Measurements from ENCODE around the gene RDH5. TPM values are rescaled to one million over a fixed set of nuclear protein-coding genes. Genes with fewer than 3 reads are reported as not detected.

RDH5 gene
- total and polyA plus RNA-seq, 2 experiments from 2014 or later = 17.6 to 27.2 TPM

GRCh38 chr12:55703901-55704761, 16.1 kb upstream of the RDH5 start:
- TF ChIP-seq EZH2phosphoT487 (IDR thresholded peaks at IDR 0.05; ENCODE audit: insufficient read depth, low read depth) (no peak), EZH2 (IDR thresholded peaks at IDR 0.05; ENCODE audit: insufficient read depth, poor library complexity, severe bottlenecking) (no peak)
- Histone ChIP-seq H3K36me3 (ENCODE audit: low read depth) (no peaks in the 10 kb centered on the region), H3K27me3 (replicated peaks; ENCODE audit: insufficient read depth) (no peaks in the 10 kb centered on the region), H3K4me1 (ENCODE audit: insufficient read depth) (0 out of 2 replicates have a peak, but pooled peaks cover 10% of the 10 kb centered on the region), H3K9ac (no peak overlapping the region), H3K9me3 (ENCODE audit: low read depth) (no peaks in the 10 kb centered on the region), H3F3A (ENCODE audit: insufficient read depth) (no peaks in the 10 kb centered on the region), H3K9me2 (ENCODE audit: insufficient read depth) (no peaks in the 10 kb centered on the region), H2AFZ (no peak overlapping the region), H3K4me3 (no peak overlapping the region), H3K4me2 (ENCODE audit: unreplicated experiment) (no peak overlapping the region), H3K79me2 (ENCODE audit: insufficient read depth) (no peaks in the 10 kb centered on the region), H4K20me1 (ENCODE audit: insufficient read depth) (no peaks in the 10 kb centered on the region), H3K27ac (no peak overlapping the region)
- WGBS, 2 experiments (ENCODE audit: low coverage in 1 of 2, low lambda C conversion rate in 2 of 2, missing lambda C conversion rate in 2 of 2) = 68 to 81% methylated on average over 6 of the region's 6 CpGs
- DNase-seq = no peak
- in situ Hi-C loops (cut with MboI) = no loop called here

- TF ChIP-seq EZH2 (IDR thresholded peaks at IDR 0.05; ENCODE audit: insufficient read depth, poor library complexity, severe bottlenecking) (no peak), EZH2phosphoT487 (IDR thresholded peaks at IDR 0.05; ENCODE audit: insufficient read depth, low read depth) (no peak)
- in situ Hi-C loops (cut with MboI) = no loop called here
- 0 out of 2 replicates have a peak, but pooled peaks cover 10% of the 10 kb centered on the region for H3K4me1 ChIP-seq (ENCODE audit: insufficient read depth)
Measured at GRCh38 chr12:55704824-55705718, 15.1 kb upstream of the RDH5 start.

GRCh38 chr12:55705782-55706402, 14.3 kb upstream of the RDH5 start:
- no peak for DNase-seq
- H3K27me3 ChIP-seq (replicated peaks; ENCODE audit: insufficient read depth) = no peaks in the 10 kb centered on the region
- H3K4me3 ChIP-seq = no peak overlapping the region
- 0 out of 2 replicates have a peak, but pooled peaks cover 4% of the 10 kb centered on the region for H3K4me1 ChIP-seq (ENCODE audit: insufficient read depth)
- no peaks in the 10 kb centered on the region for H3F3A ChIP-seq (ENCODE audit: insufficient read depth)
- no peaks in the 10 kb centered on the region for H3K79me2 ChIP-seq (ENCODE audit: insufficient read depth)
- TF ChIP-seq EZH2 (IDR thresholded peaks at IDR 0.05; ENCODE audit: insufficient read depth, poor library complexity, severe bottlenecking) (no peak), EZH2phosphoT487 (IDR thresholded peaks at IDR 0.05; ENCODE audit: insufficient read depth, low read depth) (no peak)
- WGBS, 2 experiments (ENCODE audit: low coverage in 1 of 2, low lambda C conversion rate in 2 of 2, missing lambda C conversion rate in 2 of 2) = 73 to 80% methylated on average over 5 of the region's 5 CpGs
- H3K27ac ChIP-seq = no peak overlapping the region
- no peak overlapping the region for H3K4me2 ChIP-seq (ENCODE audit: unreplicated experiment)
- no peak overlapping the region for H2AFZ ChIP-seq
- no peaks in the 10 kb centered on the region for H3K36me3 ChIP-seq (ENCODE audit: low read depth)
- H3K9ac ChIP-seq = no peak overlapping the region
- no peaks in the 10 kb centered on the region for H3K9me3 ChIP-seq (ENCODE audit: low read depth)
- in situ Hi-C loops (cut with MboI) = no loop called here
- H4K20me1 ChIP-seq (ENCODE audit: insufficient read depth) = no peaks in the 10 kb centered on the region
- H3K9me2 ChIP-seq (ENCODE audit: insufficient read depth) = no peaks in the 10 kb centered on the region

More at GRCh38 chr12:55704824-55705718, 15.1 kb upstream of the RDH5 start:
- no peaks in the 10 kb centered on the region for H3K9me3 ChIP-seq (ENCODE audit: low read depth)
- WGBS, 2 experiments (ENCODE audit: low coverage in 1 of 2, low lambda C conversion rate in 2 of 2, missing lambda C conversion rate in 2 of 2) = 80 to 90% methylated on average over 9 of the region's 9 CpGs
- no peak overlapping the region for H3K4me3 ChIP-seq
- H4K20me1 ChIP-seq (ENCODE audit: insufficient read depth) = no peaks in the 10 kb centered on the region
- H3K4me2 ChIP-seq (ENCODE audit: unreplicated experiment) = no peak overlapping the region
- no peak overlapping the region for H3K27ac ChIP-seq
- no peaks in the 10 kb centered on the region for H3K9me2 ChIP-seq (ENCODE audit: insufficient read depth)
- no peak overlapping the region for H2AFZ ChIP-seq
- no peaks in the 10 kb centered on the region for H3K79me2 ChIP-seq (ENCODE audit: insufficient read depth)
- H3K9ac ChIP-seq = no peak overlapping the region
- no peaks in the 10 kb centered on the region for H3K27me3 ChIP-seq (replicated peaks; ENCODE audit: insufficient read depth)
- H3K36me3 ChIP-seq (ENCODE audit: low read depth) = no peaks in the 10 kb centered on the region
- no peaks in the 10 kb centered on the region for H3F3A ChIP-seq (ENCODE audit: insufficient read depth)
- no peak for DNase-seq
